Hematopoietic multipotent progenitor cell treated with erythropoietin and hydrocortisone succinate and interleukin-3 and kit ligand, for 8 days (in vitro differentiated cells): ENCODE data around the gene GRB14.
"Not testable (repeated sequence)": the region's sequence is repeated elsewhere in the genome, so short reads cannot be mapped to it uniquely, and the experiment has no call there.

Source experiments
- DNase-seq: peaks from one replicate; pipeline ENCODE4 v3.0.0-alpha.2; 2015

GRB14 gene

GRCh38 chr2:164554487-164554886 lies 66.8 kb downstream of the GRB14 start:
- DNase-seq, result no peak

DNA sequence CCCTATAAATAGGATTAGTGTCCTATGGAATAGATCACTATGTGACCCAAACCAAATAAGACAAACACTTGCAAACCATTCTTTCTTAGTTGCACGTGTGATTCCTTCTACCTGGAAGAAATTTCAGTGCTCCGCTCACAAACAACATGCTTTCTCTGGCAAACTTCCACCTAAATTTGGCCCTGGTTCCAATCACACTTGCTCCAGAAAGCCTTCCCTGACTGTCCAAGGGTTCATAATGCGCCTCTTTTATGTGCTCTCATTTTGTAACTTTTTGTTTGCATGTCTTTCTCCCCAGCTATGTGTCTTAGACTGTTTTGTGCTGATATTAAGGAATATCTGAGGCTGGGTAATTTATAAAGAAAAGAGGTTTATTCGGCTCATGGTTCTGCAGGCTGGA lies 69.8 kb downstream of the GRB14 start:
- no peak for DNase-seq

DNA sequence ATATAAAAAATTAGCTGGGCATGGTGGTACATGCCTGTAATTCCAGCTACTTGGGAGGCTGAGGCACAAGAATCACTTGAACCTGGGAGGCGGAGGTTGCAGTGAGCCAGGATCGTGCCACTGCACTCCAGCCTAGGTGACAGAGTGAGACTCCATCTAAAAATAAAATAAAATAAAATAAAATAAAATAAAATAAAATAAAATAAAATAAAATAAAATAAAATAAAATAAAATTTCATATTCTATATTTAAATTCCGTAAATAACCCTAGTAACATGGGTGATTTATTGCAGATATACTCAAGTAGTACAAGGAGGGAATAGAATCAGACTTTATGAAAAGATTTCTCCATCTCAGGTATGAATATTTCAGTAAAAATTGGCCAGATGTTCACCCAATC lies 71.6 kb downstream of the GRB14 start:
- not testable (repeated sequence) for DNase-seq

DNA sequence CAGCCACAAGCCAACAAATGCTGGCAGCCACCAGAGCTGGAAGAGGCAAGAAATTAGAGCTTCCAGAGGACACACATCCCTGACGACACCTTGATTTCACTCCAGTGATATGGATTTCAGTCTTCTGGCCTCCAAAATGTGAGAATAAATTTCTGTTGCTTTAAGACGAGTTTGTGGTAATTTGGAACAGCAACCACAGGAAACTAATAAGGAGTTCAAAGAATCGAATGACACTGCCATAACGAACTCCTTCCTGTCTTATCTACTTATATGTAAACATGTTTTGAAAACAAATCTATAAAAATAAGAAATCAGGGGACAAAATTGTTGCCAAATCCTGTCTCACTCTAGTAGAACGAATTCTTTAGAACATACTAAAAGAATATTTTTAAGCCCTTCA lies 75.8 kb downstream of the GRB14 start:
- DNase-seq, result no peak

DNA sequence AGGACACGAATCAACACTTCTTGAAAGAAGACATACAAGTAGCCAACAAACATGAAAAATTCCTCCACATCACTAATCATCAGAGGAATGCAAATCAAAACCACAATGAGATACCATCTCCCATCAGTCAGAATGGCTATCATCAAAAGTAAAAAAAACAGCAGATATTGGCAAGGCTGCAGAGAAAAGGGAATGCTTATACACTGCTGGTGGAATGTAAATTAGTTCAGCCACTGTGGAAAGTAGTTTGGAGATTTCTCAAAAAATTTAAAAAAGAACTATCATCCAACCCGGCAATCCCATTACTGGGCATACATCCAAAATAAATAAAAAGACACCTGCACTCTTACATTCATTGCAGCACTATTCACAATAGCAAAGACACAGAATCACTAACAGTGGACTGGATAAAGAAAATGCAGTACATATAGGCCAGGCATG lies 78.7 kb downstream of the GRB14 start:
- DNase-seq, result no peak

GRCh38 chr2:164538240-164538866 lies 82.9 kb downstream of the GRB14 start:
- peak; percentile 28 for DNase-seq

- DNase-seq, result no peak
These were observed 85.8 kb downstream of the GRB14 start for GRCh38 chr2:164535280-164536025.

DNA sequence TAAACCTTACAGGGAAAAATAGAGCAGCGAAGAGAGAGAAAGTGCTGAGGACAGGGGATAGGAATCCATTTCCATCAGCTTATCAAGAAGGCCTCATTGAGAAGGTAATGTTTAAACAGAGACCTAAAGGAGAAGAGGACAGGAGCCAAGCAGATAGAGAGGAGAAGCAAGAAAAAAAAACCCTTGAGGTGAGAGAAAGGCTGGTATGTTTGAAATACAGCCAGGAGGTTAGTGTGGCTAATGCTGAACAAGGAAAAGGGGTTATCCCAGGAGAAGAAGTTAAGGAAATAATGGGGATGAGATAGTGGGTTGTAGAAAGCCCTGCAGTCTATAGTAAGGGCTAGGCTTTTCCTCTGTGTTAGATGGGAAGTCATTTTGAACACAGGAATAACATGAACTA lies 90.8 kb downstream of the GRB14 start:
- no peak for DNase-seq

DNA sequence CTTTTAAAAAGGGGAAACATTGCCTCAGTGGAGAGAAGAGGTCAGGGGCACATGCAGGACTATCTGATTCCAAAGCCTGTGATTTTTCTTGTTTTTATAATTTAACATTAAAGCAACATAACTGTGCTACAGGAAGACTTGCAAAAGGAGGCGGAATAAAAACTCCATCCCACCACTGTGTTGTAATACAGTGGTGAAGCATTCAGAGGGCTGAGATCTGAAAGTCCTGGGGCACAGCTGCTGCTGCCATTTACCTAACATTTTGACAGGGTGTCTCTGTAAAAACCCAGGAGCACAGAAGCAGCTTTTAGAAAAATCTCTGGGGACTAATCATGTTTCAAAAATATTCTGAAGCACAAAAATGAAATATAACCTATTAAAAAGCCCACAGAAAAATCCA lies 97.6 kb downstream of the GRB14 start:
- no peak for DNase-seq

- DNase-seq, result no peak
These were observed 98.3 kb downstream of the GRB14 start for GRCh38 chr2:164523009-164523408.

GRCh38 chr2:164522561-164522981 lies 98.7 kb downstream of the GRB14 start:
- DNase-seq, result no peak

GRCh38 chr2:164515734-164516133 lies 105.5 kb downstream of the GRB14 start:
- DNase-seq, result no peak

DNA sequence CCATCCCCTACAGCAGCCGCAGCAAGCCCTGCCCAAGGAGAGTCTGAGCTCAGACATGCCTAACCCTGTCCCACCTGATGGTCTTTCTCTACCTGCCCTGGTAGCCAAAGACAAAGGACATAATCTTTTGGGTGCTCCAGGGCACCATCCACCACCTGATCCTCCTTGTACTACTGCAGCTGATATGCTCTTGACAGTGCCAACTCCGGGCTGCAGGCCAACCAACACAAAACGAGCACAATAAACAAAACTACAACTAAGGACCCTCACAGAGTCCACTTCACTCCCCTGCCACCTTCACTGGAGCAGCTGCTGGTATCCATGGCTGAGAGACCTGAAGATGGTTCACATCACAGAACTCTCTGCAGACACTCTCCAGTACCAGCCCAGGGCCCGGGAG lies 106.3 kb downstream of the GRB14 start:
- DNase-seq, result no peak

GRCh38 chr2:164514491-164514890 lies 106.8 kb downstream of the GRB14 start:
- DNase-seq, result no peak

DNA sequence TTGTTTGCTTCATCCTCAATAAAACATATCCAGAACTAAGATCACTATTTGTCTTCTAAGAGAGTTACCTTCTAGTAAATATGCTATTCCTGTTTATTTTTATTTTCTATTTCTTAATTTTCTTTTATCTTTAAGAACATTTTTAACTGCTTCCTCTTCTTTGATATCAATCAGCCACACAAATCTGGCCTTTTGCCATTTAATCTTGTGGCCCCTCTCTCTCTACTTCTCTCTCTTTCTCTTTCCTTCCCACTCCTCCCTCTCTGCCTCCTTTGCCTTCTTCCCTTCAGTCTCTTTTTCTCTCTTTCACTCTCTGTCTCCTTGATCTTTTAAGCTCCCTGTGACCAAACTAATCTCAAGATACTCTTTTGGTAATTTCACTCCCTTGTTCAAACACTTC lies 108.4 kb downstream of the GRB14 start:
- no peak for DNase-seq

DNA sequence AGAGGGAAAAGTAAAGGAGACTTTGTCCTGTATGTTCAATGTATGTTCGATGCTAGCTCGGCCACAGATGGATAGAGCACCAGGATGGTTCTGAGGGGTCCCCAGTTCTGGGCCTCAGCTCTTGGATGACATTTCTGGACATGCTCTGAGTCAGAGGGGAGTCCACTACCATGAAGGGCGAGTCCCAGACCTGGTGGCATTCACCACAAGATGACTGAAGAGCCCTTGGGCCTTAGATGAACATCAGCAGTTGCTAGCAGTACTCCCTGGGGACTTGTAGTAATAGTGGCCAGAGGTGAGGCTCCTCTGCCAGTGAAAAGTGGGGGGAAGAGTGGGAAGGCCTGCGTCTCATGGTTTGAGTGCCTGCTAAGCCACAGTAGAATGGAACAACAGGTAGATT lies 109.5 kb downstream of the GRB14 start:
- no peak for DNase-seq

- DNase-seq, result no peak
These were observed 110.4 kb downstream of the GRB14 start for GRCh38 chr2:164510895-164511294.

GRCh38 chr2:164509137-164509877 lies 112.0 kb downstream of the GRB14 start:
- DNase-seq, result no peak

GRCh38 chr2:164504253-164504652 lies 117.0 kb downstream of the GRB14 start:
- no peak for DNase-seq

DNA sequence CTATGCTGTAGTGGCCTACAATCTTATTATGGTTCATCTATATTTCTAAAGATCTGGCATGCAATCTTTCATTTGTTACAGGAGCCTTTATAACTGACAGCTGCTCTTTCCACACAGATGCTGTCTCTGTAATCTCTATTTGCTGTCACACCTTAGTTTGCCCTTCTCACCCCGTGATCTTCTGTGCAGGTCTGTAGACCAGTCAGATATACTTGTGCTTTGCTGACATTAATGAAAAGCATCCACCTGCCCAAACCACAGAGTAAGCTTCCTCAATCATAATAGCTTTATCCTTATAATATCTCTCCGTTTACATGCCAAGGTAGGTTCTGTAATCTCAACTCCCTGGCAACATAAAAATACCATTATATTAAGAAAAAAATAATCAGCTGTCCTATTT lies 122.4 kb downstream of the GRB14 start:
- DNase-seq, result no peak

GRCh38 chr2:164496881-164497280 lies 124.4 kb downstream of the GRB14 start:
- no peak for DNase-seq

DNA sequence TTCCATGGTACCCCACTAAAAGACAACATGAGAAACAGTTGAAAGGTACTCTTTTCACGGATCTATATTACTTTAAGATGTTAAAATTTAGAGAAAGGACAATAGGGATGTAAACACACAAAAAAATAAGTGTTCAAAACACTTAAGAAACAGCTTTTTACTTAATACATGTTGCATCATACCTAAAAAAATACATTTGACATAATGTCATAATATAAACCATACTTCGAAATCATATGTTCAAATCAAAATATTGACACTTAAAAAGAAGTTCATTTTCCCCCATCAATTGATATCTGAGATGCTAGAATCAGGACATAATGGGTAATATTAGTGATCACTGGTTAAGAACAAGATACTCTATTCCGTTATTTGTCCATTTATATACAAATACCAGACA lies 124.9 kb downstream of the GRB14 start:
- no peak for DNase-seq

DNA sequence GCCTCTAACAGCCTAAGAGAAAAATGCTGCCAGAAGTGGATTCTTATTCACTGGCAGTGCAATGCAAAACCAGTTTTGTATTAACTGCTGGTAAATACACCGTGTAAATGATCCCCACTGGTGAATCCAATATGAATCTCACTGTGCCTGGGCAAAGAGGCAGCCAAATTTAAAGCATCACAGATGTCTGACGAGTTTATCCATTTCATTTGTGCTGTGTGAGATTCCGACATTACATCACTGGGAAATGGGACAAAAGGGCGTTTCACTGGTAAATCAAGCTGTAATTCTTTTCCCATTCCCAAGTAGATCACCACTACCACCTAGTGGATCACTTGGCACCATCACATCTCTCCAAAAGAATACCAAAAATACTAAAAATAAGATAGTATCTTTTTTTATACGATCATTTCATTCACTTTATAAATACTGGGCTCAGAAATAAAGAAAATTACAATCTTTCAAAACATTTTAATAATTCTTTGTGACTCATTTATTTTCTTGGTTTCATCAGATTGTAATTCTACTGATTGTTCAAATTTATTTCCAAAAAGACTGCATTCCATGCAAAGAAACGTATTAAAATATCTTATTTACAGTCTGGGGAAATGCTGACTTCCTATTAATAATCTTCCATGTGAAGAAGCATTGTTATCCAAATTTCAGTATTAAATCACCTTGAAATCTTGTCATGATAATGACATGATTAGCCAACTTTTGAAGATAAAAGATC lies 125.6 kb downstream of the GRB14 start:
- DNase-seq, result peak; percentile 20
